MCF 10A (cell line): Measurements from ENCODE around the gene ARMH4. TPM values are rescaled to one million over a fixed set of nuclear protein-coding genes. Genes with fewer than 3 reads are reported as not detected.

ENCODE experiments used
- BruUV-seq: library from RNA; stranded (reverse); fragments of 400-500 nt; replicated peaks from 2 replicates; lab custom pipeline; 2021; lab: Mats Ljungman, UMichigan
- CTCF ChIA-PET: fragments of 300-600 bp; sonication (Branson Sonifier 250); formaldehyde crosslinking; extraction: SDS; loops from one replicate; lab custom pipeline; 2021; ENCODE audit warnings: antibody characterized with exemption, inconsistent platforms; lab: Yijun Ruan, JAX
- POLR2A ChIA-PET: fragments of 300-600, 350-650 bp; sonication (Branson Sonifier 250); formaldehyde crosslinking; extraction: SDS; loops from one replicate; lab custom pipeline; 2020; ENCODE audit warnings: antibody characterized with exemption, inconsistent platforms; lab: Yijun Ruan, JAX
- DNase-seq: peaks from one replicate; pipeline ENCODE4 v3.0.0-alpha.2; 2018; ENCODE audit not compliant: unreplicated experiment
- H3K27ac Mint-ChIP-seq: one replicate; pipeline ENCODE4 v1.8.0; 2022; ENCODE audit warnings: mild to moderate bottlenecking, low read depth, mixed read lengths; ENCODE audit not compliant: unreplicated experiment
- H3K27me3 Mint-ChIP-seq: one replicate; pipeline ENCODE4 v1.8.0; 2022; ENCODE audit warnings: mixed read lengths; ENCODE audit not compliant: insufficient read depth, unreplicated experiment
- H3K36me3 Mint-ChIP-seq: one replicate; pipeline ENCODE4 v1.8.0; 2022; ENCODE audit warnings: mild to moderate bottlenecking, moderate library complexity, mixed read lengths; ENCODE audit not compliant: insufficient read depth, unreplicated experiment
- H3K4me1 Mint-ChIP-seq: one replicate; pipeline ENCODE4 v1.8.0; 2022; ENCODE audit warnings: mixed read lengths; ENCODE audit not compliant: insufficient read depth, unreplicated experiment
- H3K4me3 Mint-ChIP-seq: one replicate; pipeline ENCODE4 v1.8.0; 2022; ENCODE audit warnings: mild to moderate bottlenecking, moderate library complexity, mixed read lengths; ENCODE audit not compliant: unreplicated experiment
- H3K9me3 Mint-ChIP-seq: one replicate; pipeline ENCODE4 v1.8.0; 2022; ENCODE audit warnings: mixed read lengths; ENCODE audit not compliant: unreplicated experiment
- intact Hi-C: fragments of 100-400 bp; cut with micrococcal nuclease; formaldehyde crosslinking; loops from 2 replicates; pipeline ENCODE4 v1.14.1; 2022
- total RNA-seq: library from RNA; stranded (reverse); gene quantifications from 2 replicates; pipeline ENCODE4 v1.2.3, GENCODE V29; 2022
- TF ChIP-seq, protein P1 (sequence below): fragments of 200-600 bp; IDR thresholded peaks from one replicate; pipeline ENCODE4 v1.8.0; 2022; ENCODE audit warnings: antibody characterized with exemption, mild to moderate bottlenecking; ENCODE audit not compliant: unreplicated experiment

The ARMH4 gene
- total RNA-seq, 1 experiment from 2014 or later: not detected

- TF ChIP-seq, protein P1, sequence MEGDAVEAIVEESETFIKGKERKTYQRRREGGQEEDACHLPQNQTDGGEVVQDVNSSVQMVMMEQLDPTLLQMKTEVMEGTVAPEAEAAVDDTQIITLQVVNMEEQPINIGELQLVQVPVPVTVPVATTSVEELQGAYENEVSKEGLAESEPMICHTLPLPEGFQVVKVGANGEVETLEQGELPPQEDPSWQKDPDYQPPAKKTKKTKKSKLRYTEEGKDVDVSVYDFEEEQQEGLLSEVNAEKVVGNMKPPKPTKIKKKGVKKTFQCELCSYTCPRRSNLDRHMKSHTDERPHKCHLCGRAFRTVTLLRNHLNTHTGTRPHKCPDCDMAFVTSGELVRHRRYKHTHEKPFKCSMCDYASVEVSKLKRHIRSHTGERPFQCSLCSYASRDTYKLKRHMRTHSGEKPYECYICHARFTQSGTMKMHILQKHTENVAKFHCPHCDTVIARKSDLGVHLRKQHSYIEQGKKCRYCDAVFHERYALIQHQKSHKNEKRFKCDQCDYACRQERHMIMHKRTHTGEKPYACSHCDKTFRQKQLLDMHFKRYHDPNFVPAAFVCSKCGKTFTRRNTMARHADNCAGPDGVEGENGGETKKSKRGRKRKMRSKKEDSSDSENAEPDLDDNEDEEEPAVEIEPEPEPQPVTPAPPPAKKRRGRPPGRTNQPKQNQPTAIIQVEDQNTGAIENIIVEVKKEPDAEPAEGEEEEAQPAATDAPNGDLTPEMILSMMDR: no peak
- Mint-ChIP-seq H3K9me3 (no peaks in the 10 kb centered on the region), H3K4me3 (no peak overlapping the region), H3K27ac (no peak overlapping the region), H3K4me1 (peaks cover 6% of the 10 kb centered on the region), H3K36me3 (no peaks in the 10 kb centered on the region), H3K27me3 (no peaks in the 10 kb centered on the region)
- no TSS peak for BruUV-seq
- POLR2A ChIA-PET: no interaction called here
- intact Hi-C loops: no loop called here
- CTCF ChIA-PET: no interaction called here
- no peak for DNase-seq
Measured at GRCh38 chr14:58014778-58015177, 137.2 kb downstream of the ARMH4 start.

DNA sequence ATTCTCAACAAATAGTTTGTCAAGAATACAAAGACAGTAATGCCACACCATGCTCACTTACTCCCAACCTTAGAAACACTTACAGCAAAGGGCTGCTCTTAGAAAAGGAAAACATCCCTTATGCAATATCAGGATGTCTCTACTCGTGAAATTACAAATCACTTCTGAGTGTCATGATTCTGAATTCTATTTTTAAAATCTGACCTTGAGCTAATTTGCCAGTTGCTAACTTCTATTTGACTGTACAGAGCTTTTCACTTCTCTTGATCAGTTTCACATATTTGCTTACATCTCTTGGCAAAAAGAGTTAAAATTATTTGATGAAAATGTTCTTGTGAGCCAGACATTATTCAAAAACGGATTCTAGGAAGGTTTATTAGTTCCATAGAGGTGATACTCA, 149.4 kb downstream of the ARMH4 start:
- H3K4me3 Mint-ChIP-seq: no peak overlapping the region
- DNase-seq: no peak
- intact Hi-C loops: no loop called here
- H3K4me1 Mint-ChIP-seq: peaks cover 37% of the 10 kb centered on the region
- TF ChIP-seq, protein P1: no peak
- no peaks in the 10 kb centered on the region for H3K27me3 Mint-ChIP-seq
- no peaks in the 10 kb centered on the region for H3K9me3 Mint-ChIP-seq
- CTCF ChIA-PET: interaction anchor here (0.5 to 1.2 kb wide), 3 partner anchors 144 to 310 kb away, joined by 3 to 4 read pairs (median 4); no protein-coding TSS in a partner anchor
- H3K27ac Mint-ChIP-seq: no peak overlapping the region
- POLR2A ChIA-PET: interaction anchor here (0.7 kb wide), 1 partner anchor 530 kb away, joined by 3 read pairs; no protein-coding TSS in a partner anchor
- no peaks in the 10 kb centered on the region for H3K36me3 Mint-ChIP-seq
- BruUV-seq: no TSS peak

DNA sequence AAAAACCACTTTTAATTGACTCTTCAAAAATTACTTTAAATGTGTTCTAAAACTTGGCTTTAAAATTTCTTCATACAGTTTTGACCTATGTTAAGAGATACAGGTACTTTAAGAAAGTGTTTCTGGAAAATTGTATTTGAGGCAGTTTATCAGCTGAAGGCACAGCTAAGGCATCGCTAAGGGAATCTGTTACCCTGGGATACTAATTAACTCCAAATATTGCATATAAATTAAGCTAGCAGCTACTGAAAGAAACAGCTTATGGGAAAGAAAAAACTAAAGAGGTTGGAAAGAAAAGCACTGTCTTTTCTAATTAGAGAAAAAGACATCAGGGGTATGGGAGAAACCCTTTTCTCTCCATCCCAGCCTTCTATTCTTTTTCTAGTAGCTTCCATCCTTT, 152.0 kb downstream of the ARMH4 start:
- no peaks in the 10 kb centered on the region for H3K27me3 Mint-ChIP-seq
- peaks cover 37% of the 10 kb centered on the region for H3K4me1 Mint-ChIP-seq
- POLR2A ChIA-PET: interaction anchor here (0.7 to 1.1 kb wide), 2 partner anchors 40 to 62 kb away, joined by 3 to 5 read pairs; no protein-coding TSS in a partner anchor
- BruUV-seq: no TSS peak
- intact Hi-C loops: no loop called here
- no peaks in the 10 kb centered on the region for H3K9me3 Mint-ChIP-seq
- no peak for DNase-seq
- H3K27ac Mint-ChIP-seq: peak overlapping the region; percentile 6
- TF ChIP-seq, protein P1: no peak
- CTCF ChIA-PET: interaction anchor here (1.1 kb wide), 1 partner anchor 22 kb away, joined by 3 read pairs; no protein-coding TSS in a partner anchor
- H3K36me3 Mint-ChIP-seq: no peaks in the 10 kb centered on the region
- H3K4me3 Mint-ChIP-seq: peak overlapping the region; percentile 24

DNA sequence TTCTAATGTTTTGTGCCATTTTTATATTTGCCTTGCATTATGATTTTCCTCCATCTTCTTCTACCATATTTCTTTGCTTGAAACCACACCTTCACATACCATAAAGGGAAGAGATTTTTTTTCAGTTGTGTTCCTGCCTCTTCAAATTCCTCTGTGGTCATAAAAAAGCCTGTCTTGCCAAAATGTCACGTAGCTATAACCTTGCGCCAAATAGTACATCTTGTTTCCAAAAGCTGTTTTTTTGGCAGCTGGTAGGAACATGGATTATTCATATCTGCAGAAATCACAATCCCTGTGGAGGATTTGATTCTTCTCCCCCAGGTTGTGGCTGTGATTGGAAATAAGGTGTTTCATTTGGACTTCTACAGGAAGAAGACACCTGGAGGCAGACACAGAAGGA, 152.5 kb downstream of the ARMH4 start:
- peak; percentile 6 for DNase-seq
- CTCF ChIA-PET: interaction anchor here (1.0 to 1.1 kb wide), 2 partner anchors 23 to 128 kb away, joined by 3 to 4 read pairs; no protein-coding TSS in a partner anchor
- intact Hi-C loops: no loop called here
- peak overlapping the region; percentile 6 for H3K27ac Mint-ChIP-seq
- H3K27me3 Mint-ChIP-seq: no peaks in the 10 kb centered on the region
- peak overlapping the region; percentile 24 for H3K4me3 Mint-ChIP-seq
- POLR2A ChIA-PET: interaction anchor here (1.0 to 1.1 kb wide), 2 partner anchors 11 to 40 kb away, joined by 5 read pairs; no protein-coding TSS in a partner anchor
- H3K36me3 Mint-ChIP-seq: no peaks in the 10 kb centered on the region
- H3K9me3 Mint-ChIP-seq: no peaks in the 10 kb centered on the region
- H3K4me1 Mint-ChIP-seq: peaks cover 37% of the 10 kb centered on the region
- no TSS peak for BruUV-seq
- TF ChIP-seq, protein P1: no peak
